ENCODE data around the gene SLIT2.

SLIT2 gene

DNA sequence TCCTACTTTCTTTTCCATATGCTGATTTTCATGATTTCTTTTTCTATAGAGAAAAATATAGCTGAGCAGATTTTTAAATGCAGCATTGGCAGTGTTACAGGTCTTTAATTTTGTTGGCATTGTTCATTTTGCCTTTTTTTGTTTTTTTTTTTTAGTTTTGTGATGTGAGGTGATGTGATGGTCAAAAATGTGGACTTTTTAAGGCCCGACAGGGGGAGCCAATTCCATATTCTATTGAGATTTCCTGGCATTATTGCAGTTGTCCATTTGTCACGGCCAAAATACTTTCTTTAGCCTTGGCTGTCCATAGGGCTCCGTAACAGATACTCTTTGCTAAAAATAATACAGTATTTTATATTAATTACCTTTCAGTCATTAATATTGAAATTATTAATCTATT lies 47.8 kb downstream of the SLIT2 start:
- DNase-seq (ENCODE audit: low read depth, low spot score) = no peak

DNA sequence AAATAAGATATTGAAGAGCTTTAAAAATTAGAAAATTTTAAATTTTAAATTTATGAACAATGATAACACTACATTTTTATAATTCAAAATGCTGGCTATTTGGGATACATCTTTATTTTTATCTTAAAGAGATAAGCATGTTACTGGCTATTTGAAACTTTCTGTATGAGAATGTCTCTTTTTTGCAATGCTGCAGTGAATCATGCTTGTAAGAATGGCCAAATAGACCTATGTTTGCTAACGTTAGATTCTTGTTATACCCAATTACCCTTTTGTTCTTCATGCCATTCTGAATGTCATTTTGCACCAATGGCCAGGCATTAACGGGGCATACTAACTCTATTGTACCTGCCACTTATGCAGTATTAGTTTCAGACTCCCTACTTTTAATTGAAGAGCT lies 49.5 kb downstream of the SLIT2 start:
- DNase-seq (ENCODE audit: low read depth, low spot score) = no peak

All from brain pericyte (primary cell).